K562 (cell line): ENCODE data around the gene NMRAL1. TPM values are rescaled to one million over a fixed set of nuclear protein-coding genes. Genes with fewer than 3 reads are reported as not detected.

ENCODE experiments used
- BMI1 ChIP-seq: fragments of 150-350 bp; IDR thresholded peaks from 2 replicates; pipeline ENCODE4 v1.6.1; 2014; ENCODE audit warnings: low read length
- CEBPZ ChIP-seq: fragments of 150-350 bp; IDR thresholded peaks from 2 replicates; pipeline ENCODE4 v1.6.1; 2014; ENCODE audit warnings: low read depth, mild to moderate bottlenecking, low read length, borderline replicate concordance
- CREB5 ChIP-seq: fragments of 250-450 bp; sonication (Bioruptor Pico); IDR thresholded peaks from 2 replicates; pipeline ENCODE4 v1.5.0; 2020; ENCODE audit warnings: mild to moderate bottlenecking
- FOXP4 ChIP-seq: sonication (generic); formaldehyde crosslinking; IDR thresholded peaks from 2 replicates; pipeline ENCODE4 v1.8.0; 2022; ENCODE audit warnings: mild to moderate bottlenecking, missing genetic modification reagents, borderline replicate concordance
- HMGXB4 ChIP-seq: sonication (generic); formaldehyde crosslinking; IDR thresholded peaks from 2 replicates; pipeline ENCODE4 v1.8.1; 2023; ENCODE audit warnings: mild to moderate bottlenecking, missing genetic modification reagents
- HSF4 ChIP-seq: fragments of 250-450 bp; sonication (Bioruptor Pico); IDR thresholded peaks from 2 replicates; pipeline ENCODE4 v2.1.2; 2022; ENCODE audit warnings: mild to moderate bottlenecking, moderate library complexity, borderline replicate concordance
- TARDBP ChIP-seq: fragments of 450-650 bp; IDR thresholded peaks from 2 replicates; pipeline ENCODE4 v1.6.1; 2016
- ZKSCAN8 ChIP-seq: fragments of 200-800 bp; sonication (Bioruptor generic); IDR thresholded peaks from 2 replicates; pipeline ENCODE4 v1.6.1; 2016; ENCODE audit warnings: missing genetic modification characterization, missing compliant biosample characterization
- ZNF41 ChIP-seq: fragments of 250-450 bp; sonication (Bioruptor Pico); conservative IDR thresholded peaks from 2 replicates; pipeline ENCODE4 v1.4.0; 2020; ENCODE audit warnings: mild to moderate bottlenecking
- ZSCAN32 ChIP-seq: fragments of 450-650 bp; formaldehyde crosslinking; IDR thresholded peaks from 2 replicates; pipeline ENCODE4 v1.4.0; 2020; ENCODE audit warnings: mild to moderate bottlenecking, moderate library complexity
- polyA plus RNA-seq, 8 experiments: library from polyadenylated mRNA; depleted of rRNA in 4 of 8; stranded (reverse) in 5 of 8; unstranded in 3 of 8; fragments of >200 nt; fragmentation: Nextera tagmentation in 2 of 8; fragmentation: Illumina TruSeq in 1 of 8; extraction: Ambion mirVana in 2 of 8; extraction: Trizol in 1 of 8; gene quantifications; 2 replicates each; pipeline versions ENCODE4 v1.2.1 to v1.2.3, GENCODE V29; 2011 to 2014; ENCODE audit warnings: inconsistent platforms in 1 of 8, missing spikeins in 1 of 8
- total RNA-seq, 7 experiments: library from RNA; depleted of rRNA in 6 of 7; stranded (reverse); fragments of >200 nt in 6 of 7; fragmentation: Illumina TruSeq in 2 of 7; extraction: Trizol in 2 of 7; gene quantifications; 2 replicates each; pipeline versions ENCODE4 v1.2.1 to v1.2.3, GENCODE V29; 2011 to 2021; ENCODE audit warnings: low replicate concordance in 1 of 7

NMRAL1 gene
- total and polyA plus RNA-seq, 9 of the 15 experiments (the other 6 are each of a cell fraction or from before 2014, with no cell fraction given): 6.3 to 116 (median 63.2) TPM

- TF ChIP-seq FOXP4 (CRISPR knock-in tag) (no peak), TARDBP (no peak), CREB5 (no peak; the same call in 1 of the 2 replicates), ZKSCAN8 (peak; percentile 43; the same call in 1 of the 2 replicates), HSF4 (CRISPR knock-in tag) (peak; percentile 95; the same call in 1 of the 2 replicates), ZNF41 (CRISPR knock-in tag) (no peak; the same call in 1 of the 2 replicates), ZSCAN32 (CRISPR knock-in tag) (peak; percentile 70), HMGXB4 (CRISPR knock-in tag) (no peak), BMI1 (no peak), CEBPZ (no peak)
These were observed 23.4 kb downstream of the NMRAL1 start (continued) for GRCh38 chr16:4450931-4451519.
